ENCODE data around the gene SPRR5.

DNA sequence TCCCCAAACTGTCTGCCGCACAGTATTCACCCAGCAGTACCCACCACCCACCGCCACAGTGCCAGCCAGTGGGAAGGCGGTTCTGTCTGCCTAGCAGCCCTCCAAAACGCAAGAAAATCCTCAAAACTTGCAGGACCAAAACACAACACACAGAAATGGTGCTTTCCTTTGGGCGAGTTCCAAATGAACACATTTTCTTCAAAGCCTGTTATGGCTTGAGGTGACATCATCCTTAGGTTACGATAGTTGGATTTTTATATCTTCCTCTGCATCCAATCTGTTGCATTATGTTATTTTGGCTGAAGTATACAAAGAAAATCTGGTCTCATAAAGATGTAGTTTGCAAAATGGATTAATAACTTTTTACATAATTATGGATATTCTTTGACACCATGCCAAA is 46.2 kb downstream of the SPRR5 start:
- TF ChIP-seq, protein P1, sequence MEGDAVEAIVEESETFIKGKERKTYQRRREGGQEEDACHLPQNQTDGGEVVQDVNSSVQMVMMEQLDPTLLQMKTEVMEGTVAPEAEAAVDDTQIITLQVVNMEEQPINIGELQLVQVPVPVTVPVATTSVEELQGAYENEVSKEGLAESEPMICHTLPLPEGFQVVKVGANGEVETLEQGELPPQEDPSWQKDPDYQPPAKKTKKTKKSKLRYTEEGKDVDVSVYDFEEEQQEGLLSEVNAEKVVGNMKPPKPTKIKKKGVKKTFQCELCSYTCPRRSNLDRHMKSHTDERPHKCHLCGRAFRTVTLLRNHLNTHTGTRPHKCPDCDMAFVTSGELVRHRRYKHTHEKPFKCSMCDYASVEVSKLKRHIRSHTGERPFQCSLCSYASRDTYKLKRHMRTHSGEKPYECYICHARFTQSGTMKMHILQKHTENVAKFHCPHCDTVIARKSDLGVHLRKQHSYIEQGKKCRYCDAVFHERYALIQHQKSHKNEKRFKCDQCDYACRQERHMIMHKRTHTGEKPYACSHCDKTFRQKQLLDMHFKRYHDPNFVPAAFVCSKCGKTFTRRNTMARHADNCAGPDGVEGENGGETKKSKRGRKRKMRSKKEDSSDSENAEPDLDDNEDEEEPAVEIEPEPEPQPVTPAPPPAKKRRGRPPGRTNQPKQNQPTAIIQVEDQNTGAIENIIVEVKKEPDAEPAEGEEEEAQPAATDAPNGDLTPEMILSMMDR (IDR thresholded peaks at IDR 0.05): no peak
- TF ChIP-seq ZFX (IDR thresholded peaks at IDR 0.05; ENCODE audit: borderline replicate concordance): no peak

Data from 22Rv1 (cell line).